Measurements from ENCODE around the gene FOXC2.

Gene FOXC2

GRCh38 chr16:86618431-86619238 is 52.0 kb downstream of the FOXC2 start:
- H3K4me3 ChIP-seq (ENCODE audit: severe bottlenecking) = no peak overlapping the region
- TF ChIP-seq CTCF (IDR thresholded peaks at IDR 0.05; ENCODE audit: poor library complexity, severe bottlenecking) = no peak
- no peaks in the 10 kb centered on the region for H3K4me1 ChIP-seq (ENCODE audit: insufficient read depth, poor library complexity, severe bottlenecking)
- no peaks in the 10 kb centered on the region for H3K27me3 ChIP-seq (ENCODE audit: insufficient read depth, poor library complexity, severe bottlenecking)
- no peaks in the 10 kb centered on the region for H3K36me3 ChIP-seq (ENCODE audit: low read depth)
- DNase-seq (ENCODE audit: low spot score) (no peak), ATAC-seq (ENCODE audit: low read depth) (no peak)
- H3K27ac ChIP-seq (ENCODE audit: poor library complexity, severe bottlenecking) = no peak overlapping the region
- no peaks in the 10 kb centered on the region for H3K9me3 ChIP-seq (ENCODE audit: severe bottlenecking)

Data from RWPE2 (cell line).